ENCODE results near the gene PHF12.

DNA sequence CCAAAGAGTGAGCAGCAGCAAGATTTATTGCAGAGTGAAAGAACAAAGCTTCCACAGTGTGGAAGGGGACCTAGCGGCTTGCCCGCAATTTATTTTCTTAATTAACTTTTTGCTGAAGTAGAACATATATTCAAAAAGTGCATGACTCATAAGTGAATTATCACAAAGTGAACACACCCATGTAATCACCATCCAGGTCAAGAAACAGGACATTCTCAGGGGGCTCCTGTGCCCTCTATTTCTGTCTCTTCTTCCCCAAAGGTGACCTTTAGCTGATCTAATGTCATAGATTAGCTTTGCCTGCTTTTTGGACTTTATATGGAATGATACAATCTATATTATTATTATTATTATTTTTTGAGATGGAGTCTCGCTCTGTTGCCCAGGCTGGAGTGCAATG lies 76.6 kb downstream of the PHF12 start:
- TF ChIP-seq, protein P1, sequence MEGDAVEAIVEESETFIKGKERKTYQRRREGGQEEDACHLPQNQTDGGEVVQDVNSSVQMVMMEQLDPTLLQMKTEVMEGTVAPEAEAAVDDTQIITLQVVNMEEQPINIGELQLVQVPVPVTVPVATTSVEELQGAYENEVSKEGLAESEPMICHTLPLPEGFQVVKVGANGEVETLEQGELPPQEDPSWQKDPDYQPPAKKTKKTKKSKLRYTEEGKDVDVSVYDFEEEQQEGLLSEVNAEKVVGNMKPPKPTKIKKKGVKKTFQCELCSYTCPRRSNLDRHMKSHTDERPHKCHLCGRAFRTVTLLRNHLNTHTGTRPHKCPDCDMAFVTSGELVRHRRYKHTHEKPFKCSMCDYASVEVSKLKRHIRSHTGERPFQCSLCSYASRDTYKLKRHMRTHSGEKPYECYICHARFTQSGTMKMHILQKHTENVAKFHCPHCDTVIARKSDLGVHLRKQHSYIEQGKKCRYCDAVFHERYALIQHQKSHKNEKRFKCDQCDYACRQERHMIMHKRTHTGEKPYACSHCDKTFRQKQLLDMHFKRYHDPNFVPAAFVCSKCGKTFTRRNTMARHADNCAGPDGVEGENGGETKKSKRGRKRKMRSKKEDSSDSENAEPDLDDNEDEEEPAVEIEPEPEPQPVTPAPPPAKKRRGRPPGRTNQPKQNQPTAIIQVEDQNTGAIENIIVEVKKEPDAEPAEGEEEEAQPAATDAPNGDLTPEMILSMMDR (IDR thresholded peaks at IDR 0.05; ENCODE audit: borderline replicate concordance, extremely low read depth, low read length, poor library complexity, severe bottlenecking) = no peak
- TF ChIP-seq EZH2 (IDR thresholded peaks at IDR 0.05; ENCODE audit: borderline replicate concordance, low read depth, low read length, severe bottlenecking) = no peak

All from DND-41 (cell line).